Eye (tissue), 1 donor: Measurements from ENCODE around the gene INSYN2B.

Experiments used
- DNase-seq: peaks from one replicate; pipeline ENCODE4 v3.0.0-alpha.2; 2015

INSYN2B gene

DNA sequence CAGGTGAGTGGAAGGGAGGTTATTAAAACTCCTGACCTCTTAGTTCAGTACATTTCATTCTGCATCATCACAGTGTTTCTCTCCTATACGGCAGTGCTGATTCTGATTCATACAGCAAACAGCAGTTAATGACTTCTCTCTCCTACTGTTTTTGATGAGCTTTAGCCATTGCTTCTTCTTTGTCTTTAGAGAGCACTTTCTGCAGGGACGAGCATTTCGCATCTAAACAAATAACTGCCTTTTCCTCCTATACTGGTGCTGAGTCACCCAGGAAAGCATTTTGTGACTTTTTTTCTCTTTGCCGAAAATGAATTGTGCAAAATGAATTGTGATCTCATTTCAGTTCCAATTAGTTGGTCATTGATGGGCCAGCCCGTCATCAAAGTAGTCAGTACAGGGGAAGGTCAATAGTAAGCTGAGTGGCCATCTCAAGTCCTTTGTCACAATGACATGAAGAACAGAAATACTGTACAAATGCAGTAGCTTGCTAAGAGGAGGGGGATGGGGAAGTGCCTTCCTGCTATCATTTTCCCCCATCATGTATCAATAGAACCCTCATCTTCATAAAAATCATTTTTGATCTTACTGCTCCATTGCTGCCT is 98.5 kb downstream of the INSYN2B start:
- DNase-seq, result no peak

DNA sequence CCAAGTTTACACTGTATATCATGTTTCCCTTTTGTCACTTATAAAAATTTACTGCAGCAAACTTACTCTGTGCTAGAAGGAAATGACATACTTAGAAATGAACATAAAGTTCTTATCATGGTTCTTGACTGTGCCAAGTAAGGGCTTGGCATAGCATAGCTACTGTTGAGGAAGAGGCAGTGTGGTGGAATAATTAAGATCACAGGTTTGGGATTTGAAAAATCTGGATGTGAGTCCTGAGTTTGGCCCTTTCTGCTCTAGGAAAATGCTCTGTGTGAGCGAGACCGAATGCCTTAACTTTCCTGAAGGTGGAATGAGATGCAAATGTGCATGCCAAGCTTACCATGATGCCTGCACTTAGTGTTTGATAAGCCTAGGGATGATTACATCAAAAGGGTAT is 99.5 kb downstream of the INSYN2B start:
- DNase-seq, result no peak

DNA sequence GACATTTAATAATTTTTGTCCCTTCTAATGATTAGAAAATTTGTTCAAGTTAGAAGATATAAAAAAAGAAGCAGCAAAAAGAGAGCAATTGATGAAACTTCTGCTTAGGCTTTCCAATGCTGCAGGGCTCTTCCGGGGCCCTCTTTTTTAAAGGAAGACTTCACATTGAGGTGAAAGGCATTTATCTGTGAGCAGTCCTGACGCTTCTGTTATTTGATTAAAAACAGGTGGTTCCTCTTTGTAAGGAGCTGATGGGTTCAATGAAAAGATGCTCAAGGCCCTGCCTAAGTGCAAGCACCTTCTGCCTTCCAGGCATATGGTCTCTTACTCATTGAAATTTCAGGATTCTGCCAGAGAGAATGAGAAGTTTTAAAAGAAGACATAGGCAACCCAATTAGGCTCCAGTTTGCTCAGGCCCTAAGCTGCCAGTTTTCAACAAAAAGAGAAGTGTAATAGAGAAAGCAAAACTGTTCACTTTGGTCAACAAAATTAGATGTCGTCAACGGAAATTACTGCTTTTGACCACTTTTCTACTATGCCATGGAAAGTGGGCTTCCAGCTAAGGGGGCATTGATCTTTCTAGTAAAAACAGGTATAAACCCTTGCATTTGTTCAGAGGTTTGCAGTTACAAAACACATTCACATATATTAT is 100.2 kb downstream of the INSYN2B start:
- DNase-seq, result no peak

DNA sequence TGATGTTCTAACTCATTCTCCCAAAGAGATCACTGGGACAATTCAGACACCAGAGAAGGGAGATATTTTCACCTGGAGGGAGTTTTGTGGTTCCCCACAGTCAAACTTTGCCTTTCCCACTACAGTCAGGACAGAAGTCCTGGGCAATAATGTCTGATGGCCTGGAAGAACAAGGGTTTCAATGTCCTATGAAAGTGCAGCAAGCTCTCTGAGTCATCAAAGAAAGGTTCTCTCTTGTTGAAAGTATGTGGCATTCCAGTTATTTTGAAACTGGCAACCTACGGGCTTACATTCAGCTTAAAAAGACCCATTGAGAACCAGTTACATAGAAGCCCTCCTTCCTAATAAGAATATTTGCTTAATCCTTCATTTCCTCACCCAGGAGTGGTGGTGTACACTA is 103.9 kb downstream of the INSYN2B start:
- DNase-seq, result no peak

DNA sequence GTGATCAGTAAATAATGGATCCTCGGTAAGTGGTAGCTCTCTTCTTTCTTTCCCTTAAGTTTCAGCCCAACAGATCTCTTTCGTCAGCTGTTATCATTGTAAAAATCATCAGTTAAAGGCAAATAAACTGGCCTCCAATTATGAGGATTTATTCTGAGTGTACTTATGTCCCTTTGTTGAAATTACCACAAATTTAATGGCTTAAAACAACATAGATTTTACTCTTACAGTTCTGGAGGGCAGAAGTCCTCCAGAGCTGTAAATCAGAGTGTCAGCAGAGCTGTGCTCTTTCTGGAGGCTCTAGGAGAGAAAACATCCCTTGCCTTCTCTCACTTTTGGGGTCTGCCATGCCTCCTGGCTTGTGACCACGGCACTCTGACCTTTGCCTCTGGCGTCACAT is 104.6 kb downstream of the INSYN2B start:
- DNase-seq, result no peak

DNA sequence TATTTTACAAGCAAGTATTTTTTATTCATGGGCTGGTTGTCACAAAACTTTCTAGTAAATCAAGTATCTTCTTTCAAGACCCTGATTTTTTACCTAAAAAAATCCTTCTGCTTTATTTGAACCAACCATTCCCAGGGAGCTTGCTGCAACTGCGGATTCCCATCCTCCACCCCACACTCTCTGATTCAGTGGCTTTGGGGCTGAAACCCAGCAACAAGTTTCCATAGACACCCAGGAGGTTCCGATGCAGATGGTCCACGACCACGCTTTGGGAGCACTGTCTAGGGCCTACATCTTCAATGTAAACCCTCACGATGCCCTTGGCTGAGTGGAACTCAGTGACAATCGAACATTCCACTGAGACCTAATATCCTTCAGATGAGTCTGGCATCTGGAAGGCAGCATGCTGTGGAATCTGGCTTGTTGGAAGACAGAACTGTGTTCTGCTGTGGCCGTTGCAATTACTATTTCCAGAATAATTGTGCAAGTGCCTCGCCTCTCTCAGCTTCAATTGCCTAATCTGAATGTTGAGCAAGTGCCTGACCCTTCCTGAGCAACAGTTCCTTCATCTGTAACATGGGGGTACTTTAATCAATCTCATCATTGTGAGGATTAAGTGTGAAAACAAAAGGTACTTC is 105.1 kb downstream of the INSYN2B start:
- no peak for DNase-seq

DNA sequence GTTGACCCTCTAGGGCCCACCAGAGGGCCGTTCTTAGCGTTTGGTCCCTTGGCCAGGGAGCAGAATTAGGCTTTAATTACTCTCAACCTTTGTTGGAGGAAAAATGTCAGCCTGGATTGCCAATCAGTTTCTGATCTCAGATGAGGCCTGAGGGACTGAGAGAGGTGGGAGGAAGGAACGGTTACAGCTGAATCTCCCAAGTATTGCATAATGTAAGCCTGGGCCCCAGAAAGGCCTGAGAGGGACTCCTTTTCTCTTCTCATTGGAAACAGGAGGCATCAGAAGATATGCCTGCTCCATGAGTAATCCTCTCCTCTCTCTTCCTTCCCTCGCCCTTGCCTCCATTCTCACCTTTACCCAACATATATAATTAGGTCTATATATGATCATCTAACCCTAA is 105.7 kb downstream of the INSYN2B start:
- no peak for DNase-seq

DNA sequence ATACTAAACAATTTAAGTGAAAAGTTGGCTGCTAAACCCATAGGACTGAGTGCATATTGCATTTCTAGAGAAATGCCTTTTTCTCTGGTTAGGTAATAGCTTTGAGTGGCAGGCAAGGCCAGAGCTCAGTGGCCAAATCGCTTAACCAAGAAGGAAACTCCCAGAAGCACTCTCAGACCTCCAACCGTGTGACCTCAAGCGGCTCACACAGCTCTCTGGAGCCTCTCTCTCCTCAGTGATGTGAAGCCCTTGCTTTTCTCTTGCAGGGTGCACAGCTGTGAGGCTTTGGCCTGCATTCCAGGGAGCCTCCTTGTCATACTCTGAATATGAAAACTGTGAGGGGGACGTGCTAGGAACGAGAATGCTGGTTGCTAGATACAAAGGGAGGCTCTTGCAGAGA is 106.7 kb downstream of the INSYN2B start:
- DNase-seq, result peak; percentile 57

DNA sequence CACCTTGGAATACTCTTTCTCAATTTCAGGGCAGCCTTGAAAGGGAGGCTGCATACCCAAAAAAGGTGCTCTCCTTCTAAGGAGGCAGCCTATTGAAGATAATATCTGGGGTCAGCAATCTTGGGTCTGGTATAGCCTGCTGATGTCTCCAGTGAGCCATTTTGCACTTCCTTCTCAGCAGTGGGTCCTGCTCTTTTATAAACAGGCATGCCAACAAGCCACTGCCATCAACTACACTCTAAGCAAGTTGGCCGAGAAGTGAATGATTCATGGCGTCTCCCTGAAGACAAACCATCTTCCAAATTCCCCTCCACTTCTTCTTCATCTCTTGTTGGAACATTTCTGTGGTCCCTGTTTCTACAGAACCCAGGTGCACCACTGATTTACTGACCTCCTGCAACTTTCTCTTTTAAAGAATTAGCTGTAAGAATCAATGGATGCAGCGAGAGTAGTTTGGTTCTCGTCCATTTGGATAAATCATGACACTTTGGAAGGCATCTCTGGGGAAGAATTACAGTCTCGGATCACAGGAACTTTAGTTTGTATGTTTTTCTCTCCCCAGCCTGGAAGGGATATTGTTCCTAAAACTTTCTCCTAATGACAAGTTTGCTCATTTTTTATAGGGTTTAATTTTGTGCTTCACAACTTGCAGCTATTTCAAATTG is 108.3 kb downstream of the INSYN2B start:
- no peak for DNase-seq

DNA sequence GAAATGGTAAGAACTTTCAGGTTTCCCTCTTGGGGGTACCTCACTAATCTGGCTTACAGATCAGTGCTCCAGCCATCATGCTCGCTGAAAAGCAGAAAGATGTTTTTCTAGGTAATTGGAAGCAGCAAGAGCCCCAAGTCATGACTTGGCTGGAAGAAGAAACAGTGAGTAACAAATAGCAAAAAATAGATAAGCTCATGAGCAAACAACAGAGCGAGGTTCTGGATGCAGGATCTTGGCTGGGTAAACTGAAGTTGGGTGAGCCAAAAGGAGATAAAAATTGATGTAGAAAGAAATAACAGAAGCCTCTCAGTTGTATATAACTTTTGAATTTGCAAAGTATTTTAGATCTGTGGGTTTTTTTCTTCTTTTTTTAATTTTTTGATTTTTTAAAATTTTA is 110.1 kb downstream of the INSYN2B start:
- DNase-seq, result peak; percentile 6

DNA sequence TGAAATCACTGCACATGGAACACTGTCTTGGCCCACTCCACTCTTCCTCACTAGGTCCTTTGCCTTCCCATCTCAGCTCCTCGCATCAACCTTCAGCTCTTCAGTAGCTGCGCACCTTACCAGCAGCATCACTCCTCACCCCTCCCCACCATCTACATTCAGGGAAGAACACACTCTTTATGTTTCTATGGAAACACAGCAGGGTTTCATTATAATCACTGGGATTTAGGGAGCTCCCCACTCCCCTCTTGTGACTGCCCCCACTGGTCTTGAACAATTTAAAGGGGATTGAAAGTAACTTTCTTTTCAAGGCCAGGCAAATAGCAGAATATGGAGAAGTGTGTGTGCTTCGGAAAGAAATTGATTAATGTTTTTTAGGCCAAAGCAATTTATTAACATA is 111.2 kb downstream of the INSYN2B start:
- DNase-seq, result peak; percentile 73

DNA sequence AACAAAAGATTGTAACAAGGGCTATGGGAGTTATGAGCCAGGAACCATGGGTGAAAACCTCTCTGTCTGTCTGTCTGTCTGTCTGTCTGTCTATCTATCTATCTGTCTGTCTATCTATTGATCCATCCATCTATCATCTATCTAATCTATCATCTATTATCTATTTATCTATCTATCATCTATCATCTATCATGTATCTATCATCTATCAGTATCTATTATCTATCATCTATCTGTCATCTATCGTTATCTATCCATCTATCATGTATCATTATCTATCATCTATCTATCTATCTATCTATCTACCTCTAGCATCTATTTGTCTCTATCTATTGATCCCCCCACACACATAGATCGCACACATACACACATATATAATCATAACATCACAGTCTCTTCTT is 112.9 kb downstream of the INSYN2B start:
- DNase-seq, result no peak

DNA sequence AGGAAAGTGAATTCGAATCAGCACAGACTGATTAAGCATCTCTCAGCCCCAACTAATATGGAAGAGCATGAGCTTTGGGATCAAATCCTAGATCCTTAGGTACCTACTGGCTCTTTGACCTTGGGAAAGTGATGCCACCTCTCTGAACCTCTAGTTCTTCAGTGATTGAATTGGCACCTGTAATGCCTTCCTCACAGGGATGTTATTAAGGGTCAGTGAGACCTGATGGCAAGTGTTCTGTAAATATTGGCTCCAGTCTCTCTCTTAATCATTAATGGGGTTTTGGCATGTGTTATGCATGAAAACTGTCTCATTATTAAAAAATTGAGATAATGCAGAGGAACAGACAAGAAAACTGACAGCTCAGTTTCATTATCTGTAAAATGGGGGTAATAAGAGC is 115.8 kb downstream of the INSYN2B start:
- DNase-seq, result no peak

DNA sequence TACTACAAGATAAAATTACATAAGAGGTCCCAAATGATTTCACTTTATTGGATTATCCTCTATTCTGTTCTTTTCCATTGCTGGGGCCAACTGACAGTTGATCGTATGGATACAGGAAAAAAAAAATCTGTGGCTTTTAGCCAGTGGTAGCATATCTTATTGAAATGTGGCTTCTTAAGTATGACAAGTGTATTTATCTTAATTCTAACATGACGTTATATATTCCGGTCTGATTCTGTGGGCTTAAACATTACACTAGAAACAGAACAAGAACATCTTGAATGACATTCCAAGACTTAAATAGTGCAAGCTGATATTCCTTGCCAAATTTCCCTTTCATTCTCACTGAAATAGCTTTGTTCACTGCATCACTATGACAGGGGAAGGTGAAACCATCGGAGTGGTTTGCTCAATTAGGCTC is 117.9 kb downstream of the INSYN2B start:
- peak; percentile 60 for DNase-seq

DNA sequence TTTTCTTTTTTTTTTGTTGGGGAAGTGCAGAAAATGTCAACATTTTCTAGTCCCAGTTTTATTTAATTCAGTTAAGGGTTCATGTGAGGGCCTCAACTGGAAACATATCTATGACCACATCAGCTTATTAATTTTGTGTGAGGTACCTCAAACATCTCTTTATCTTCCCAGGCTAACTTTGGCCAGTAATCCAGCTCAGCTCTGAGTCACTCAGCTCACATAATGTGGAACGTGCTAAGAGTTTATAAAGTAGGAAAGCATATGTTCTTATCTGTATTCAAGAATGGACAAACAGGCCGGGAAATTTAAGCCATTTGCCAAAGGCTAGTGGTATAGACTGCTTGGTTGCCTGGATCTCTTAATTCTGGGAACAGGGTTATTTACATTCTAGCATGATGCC is 118.4 kb downstream of the INSYN2B start:
- peak; percentile 41 for DNase-seq

DNA sequence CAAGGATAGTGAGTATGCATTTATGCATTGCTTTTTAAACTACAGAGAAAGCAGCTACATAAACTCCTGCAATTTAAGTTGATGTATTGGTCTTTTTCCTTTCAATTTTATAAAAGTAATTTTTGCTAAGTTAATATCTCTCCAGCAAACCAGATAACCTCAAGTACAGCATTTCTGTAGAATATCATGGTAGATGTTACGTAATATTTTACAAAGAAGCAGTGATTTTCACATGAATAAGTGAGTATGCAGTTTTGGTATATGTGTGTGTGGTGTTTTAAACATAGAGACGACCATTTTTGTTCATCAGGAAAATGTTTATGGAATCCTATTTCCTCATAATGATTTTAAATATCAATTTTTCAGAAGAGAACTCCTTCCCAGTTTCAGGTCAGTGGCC is 118.9 kb downstream of the INSYN2B start:
- no peak for DNase-seq

DNA sequence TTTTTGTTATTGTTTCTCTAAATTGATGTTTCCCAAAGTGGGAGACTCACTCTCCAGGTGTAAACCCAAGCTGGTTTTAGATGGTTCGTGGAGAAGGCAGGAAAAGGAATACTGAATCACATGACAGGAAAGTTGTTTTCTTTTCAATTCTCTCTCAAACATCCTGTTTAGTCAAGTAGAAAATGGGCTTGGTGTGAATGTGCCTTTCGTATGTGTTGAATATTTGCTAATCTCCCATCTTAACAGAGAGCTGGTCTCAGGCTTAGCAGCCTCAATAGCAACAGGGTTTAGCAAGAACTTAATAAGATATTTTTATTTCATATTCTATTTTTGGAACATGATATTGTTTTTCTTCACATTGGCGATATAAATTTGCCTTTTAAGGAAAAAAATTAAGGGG is 119.7 kb downstream of the INSYN2B start:
- peak; percentile 9 for DNase-seq

DNA sequence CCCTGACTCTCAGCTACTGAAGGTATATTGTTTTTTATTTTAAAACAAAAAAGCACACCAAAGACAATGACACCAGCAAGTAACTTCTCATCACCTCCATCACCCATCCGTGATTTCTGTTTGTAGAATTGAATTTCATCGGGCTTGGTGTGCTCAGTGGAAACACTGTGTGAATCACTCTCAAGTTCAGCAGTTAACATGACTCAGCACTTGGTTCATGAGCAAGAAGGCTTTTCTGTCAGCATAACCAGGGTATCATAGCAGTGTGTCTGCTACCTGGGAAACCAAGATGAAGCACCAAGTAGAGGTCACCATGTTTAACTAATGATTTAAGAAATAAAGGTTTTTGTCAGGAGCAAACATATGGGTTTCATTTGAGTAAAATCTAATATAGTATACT is 123.7 kb downstream of the INSYN2B start:
- DNase-seq, result peak; percentile 15

DNA sequence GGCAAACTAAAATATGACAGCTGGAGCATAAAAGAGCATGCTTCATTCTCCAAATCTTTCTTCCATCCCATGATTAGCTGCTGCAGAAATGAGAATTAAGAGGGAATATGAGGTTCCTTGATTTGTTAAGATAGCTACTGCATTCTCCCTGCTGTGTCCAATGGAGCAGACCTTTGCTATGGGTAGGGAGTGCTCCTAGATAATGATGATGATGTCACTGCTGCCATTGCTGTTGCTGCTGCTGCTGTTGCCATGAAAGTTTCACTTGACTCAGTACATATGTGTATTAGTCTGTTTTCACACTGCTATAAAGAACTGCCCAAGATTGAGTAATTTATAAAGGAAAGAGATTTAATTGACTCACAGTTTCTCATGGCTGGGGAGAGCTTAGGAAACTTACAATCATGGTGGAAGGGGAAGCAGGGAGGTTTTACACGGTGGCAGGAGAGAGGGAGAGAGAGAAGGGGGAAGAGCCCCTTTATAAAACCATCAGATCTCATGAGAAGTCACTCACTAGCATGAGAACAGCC is 128.9 kb downstream of the INSYN2B start:
- DNase-seq, result no peak

DNA sequence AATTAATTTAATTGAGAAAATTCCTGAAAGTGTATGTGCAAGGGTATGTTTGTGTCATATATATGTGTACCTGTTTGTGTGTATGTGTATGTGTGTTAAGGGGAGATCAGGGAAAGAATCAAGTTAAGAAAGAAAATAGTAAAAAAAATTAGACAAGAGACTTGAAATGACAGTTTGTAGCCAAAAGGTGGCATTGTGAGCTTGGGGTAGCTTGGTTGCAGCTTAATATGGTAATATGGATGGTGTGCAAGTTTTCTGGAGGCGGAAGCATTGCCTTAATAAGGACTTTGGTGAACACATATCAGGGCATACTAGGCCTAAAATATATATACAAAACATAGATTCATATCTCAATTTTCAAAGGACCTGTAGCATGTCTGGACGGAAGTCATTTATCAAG is 129.9 kb downstream of the INSYN2B start:
- DNase-seq, result no peak

DNA sequence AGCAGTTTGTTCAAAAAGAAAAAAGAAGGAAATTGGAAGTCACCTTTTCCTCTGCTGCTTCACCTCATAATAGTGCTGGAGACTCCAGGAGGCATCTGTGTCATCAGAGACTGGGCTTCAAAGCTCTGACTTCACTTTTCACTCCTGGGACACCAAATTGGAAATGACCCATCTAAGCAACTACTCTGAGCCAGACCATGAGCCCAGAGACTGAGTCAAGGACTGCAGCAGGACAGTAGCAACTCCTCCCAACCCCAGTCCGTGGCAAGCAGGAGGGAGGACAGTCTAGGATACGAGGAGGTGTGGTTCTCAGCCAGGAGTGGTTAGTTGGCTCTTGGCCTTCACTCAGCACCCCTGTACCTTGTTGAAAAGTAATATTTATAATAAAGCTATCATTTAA is 131.5 kb downstream of the INSYN2B start:
- DNase-seq, result no peak

DNA sequence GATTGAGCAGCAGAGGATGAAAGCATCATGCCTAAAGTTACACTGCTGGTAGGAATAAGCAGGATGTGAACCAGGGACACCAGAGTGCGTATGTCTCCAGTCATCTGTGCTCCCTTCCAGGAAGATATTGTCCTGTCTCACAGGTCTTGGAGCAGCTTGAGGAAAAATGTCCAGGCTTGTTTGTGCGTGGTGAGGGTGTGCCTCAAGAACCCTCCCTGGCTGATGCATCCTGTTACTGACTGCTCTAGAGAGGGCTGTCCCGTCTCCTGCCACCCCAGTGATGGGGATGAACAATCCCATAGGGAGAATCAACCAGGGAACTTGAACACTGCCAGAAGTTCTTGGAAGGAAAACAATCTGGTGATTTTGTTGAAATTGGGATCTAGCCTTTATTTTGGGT is 132.0 kb downstream of the INSYN2B start:
- DNase-seq, result no peak

DNA sequence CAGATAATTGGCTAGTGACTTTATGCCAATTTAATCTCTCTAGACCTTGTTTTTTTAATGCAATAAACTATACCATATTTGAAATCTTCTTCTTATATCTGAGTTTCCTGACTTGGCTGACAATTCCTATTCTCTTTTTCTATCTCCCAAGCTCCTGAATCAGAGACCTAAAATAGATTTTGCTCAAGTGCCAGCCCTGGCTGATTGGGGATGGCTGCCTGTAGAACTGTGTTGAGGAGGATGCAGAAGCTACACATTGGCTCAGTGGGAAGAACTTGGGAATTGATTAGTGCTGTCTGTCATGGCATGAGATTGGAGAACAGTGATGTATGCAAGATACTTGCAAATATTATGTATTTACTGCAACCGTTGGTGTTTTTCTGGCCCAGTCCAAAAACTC is 132.8 kb downstream of the INSYN2B start:
- no peak for DNase-seq

DNA sequence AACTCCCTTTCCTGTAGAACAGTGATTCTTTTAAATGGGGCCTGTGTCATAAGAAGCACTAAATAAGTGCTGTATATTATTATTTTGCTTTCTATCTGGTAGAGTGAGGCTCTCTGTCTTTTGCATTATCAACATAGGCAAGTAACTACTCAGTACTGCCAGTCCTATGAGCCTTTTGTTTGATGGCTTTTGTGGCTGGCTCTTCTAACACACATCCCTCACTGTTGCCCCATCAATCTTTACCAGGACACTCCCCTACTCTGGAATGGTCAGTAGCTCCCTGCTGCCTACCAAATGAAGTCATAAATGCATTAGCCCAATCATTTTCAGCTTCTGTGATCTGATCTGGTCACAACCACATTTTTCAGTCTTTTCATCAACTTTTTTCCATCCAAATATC is 137.6 kb downstream of the INSYN2B start:
- DNase-seq, result no peak
